Kasumi-1 (cell line): ENCODE measurements around the gene ZNF155.
A peak's percentile ranks its signal among the peaks of the same experiment; 100 is the strongest.

Experiments used
- DNase-seq, 2 experiments: peaks; one replicate each; lab custom pipeline; 2025; lab: John Stamatoyannopoulos, UW

ZNF155 gene

GRCh38 chr19:44003461-44004009 lies 19.5 kb downstream of the ZNF155 start:
- peak; percentile 50 to 65 for DNase-seq

- DNase-seq: peak; percentile 31 to 45
These were observed 22.0 kb downstream of the ZNF155 start for GRCh38 chr19:44005973-44006372.

GRCh38 chr19:44007473-44007872 lies 23.5 kb downstream of the ZNF155 start:
- no peak for DNase-seq

- no peak for DNase-seq
These were observed 26.5 kb downstream of the ZNF155 start for GRCh38 chr19:44010468-44010867.

GRCh38 chr19:44019498-44019897 lies 35.5 kb downstream of the ZNF155 start:
- DNase-seq: no peak

GRCh38 chr19:44021221-44021620 lies 37.2 kb downstream of the ZNF155 start:
- no peak for DNase-seq

- DNase-seq: no peak
These were observed 40.9 kb downstream of the ZNF155 start for GRCh38 chr19:44024900-44025216.

- DNase-seq: peak; percentile 94
These were observed 41.4 kb downstream of the ZNF155 start, which contains the start of gene ZNF222 for GRCh38 chr19:44025217-44025936. TSS of gene ZNF222 (plus strand) at chr19:44025379. CDS start at chr19:44025437, 58 bp downstream.

- DNase-seq: no peak
These were observed 42.6 kb downstream of the ZNF155 start for GRCh38 chr19:44026622-44027021.

GRCh38 chr19:44032001-44032610 lies 48.1 kb downstream of the ZNF155 start:
- no peak for DNase-seq

- no peak for DNase-seq
These were observed 58.2 kb downstream of the ZNF155 start for GRCh38 chr19:44042147-44042546.
